Thyroid gland (tissue), 4 donors: ENCODE data around the gene TTI1. TPM values are rescaled to one million over a fixed set of nuclear protein-coding genes. Genes with fewer than 3 reads are reported as not detected.

Experiments used
- DNase-seq, 2 donors: peaks; one replicate each; pipeline ENCODE4 v3.0.0-alpha.2; 2019
- H3K27ac ChIP-seq, 3 donors: fragments of 200-600 bp; sonication (generic); 1 replicate in 2 of 3; 2 replicates in 1 of 3; pipeline ENCODE4 v1.5.1; 2016 to 2019; ENCODE audit warnings: mild to moderate bottlenecking in 1 of 3, moderate library complexity in 1 of 3
- H3K27me3 ChIP-seq: fragments of 200-600 bp; sonication (generic); one replicate; pipeline ENCODE4 v1.5.1; 2019
- H3K36me3 ChIP-seq, 2 donors: fragments of 200-600 bp; sonication (generic); one replicate each; pipeline ENCODE4 v1.5.1; 2016 to 2019
- H3K4me1 ChIP-seq, 2 donors: fragments of 200-600 bp; sonication (generic); one replicate each; pipeline ENCODE4 v1.5.1; 2017 to 2019
- H3K4me3 ChIP-seq, 3 donors: fragments of 200-600 bp; sonication (generic); replicated peaks in 1 of 3; 1 replicate in 2 of 3; 2 replicates in 1 of 3; pipeline ENCODE4 v1.5.1; 2016; ENCODE audit warnings: mild to moderate bottlenecking in 1 of 3
- H3K9me3 ChIP-seq: fragments of 200-600 bp; sonication (generic); one replicate; pipeline ENCODE4 v1.5.1; 2017
- POLR2A ChIP-seq, 2 donors: fragments of 450-650 bp; IDR thresholded peaks; one replicate each; pipeline ENCODE4 v1.6.1; 2017; ENCODE audit warnings: antibody characterized with exemption in 2 of 2, mild to moderate bottlenecking in 2 of 2, moderate library complexity in 1 of 2
- WGBS, 2 donors: methylation state at CpG; one replicate each; pipeline ENCODE4 v1.1.5; 2017; 5-methylcytosine and 5-hydroxymethylcytosine counted together
- intact Hi-C: fragments of 100-400 bp; cut with DNase I; formaldehyde crosslinking; loops from one replicate; pipeline ENCODE4 v1.15.1; 2023
- total RNA-seq, 4 donors: library from RNA; depleted of rRNA; stranded (reverse); fragments of >200 nt; gene quantifications; one replicate each; pipeline ENCODE4 v1.2.3, GENCODE V29; 2016
- TF ChIP-seq, protein P1 (sequence below), 6 experiments: fragments of 200-600 bp in 3 of 6; fragments of 450-650 bp in 3 of 6; sonication (generic) in 3 of 6; IDR thresholded peaks; one replicate each; pipeline ENCODE4 v1.5.1; 2016 to 2019; ENCODE audit warnings: antibody characterized with exemption in 6 of 6, mild to moderate bottlenecking in 2 of 6, inconsistent platforms in 1 of 6, moderate library complexity in 1 of 6

The TTI1 gene
- total RNA-seq, 4 donors from 2014 or later = 23.0 to 45.0 (median 30.1) TPM

DNA sequence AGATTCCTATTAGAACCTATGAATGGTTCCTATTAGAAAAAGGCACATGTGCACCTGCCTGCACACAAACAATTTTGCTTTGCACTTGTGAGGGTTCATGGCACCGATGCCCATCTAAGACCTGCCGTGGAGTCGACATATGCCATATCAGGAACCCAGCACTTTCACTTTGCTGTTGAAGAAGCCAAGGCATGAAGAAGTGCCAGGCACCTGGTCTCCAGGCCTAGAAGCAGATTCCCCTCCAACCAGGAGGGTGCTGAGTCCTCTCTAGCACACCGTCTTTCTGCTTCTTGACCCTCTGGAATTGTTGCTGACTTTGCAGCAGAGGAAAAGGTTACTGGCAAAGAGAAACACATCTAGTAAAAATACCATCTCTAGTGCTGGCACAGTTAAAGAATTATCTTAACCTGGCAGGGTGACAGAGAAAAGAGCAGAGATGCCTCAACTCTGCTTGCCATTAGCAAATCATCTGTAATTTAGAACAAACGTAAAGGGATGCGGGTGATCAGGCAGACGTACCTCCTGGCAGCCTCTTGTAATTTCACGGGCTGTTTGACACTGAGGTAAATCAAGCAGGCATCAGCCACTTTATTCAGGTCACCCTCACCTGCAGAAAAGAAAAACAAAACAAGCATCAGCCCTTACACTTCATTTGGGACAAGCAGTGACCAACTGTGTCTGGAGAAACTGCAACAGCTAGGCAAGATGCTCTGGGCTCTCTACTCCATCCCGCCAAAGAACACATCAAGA, 37.2 kb downstream of the TTI1 start:
- Histone ChIP-seq H3K36me3 (peaks cover 12 to 18% of the 10 kb centered on the region in 2 donors), H3K9me3 (no peaks in the 10 kb centered on the region), H3K4me1 (peaks cover 35 to 52% of the 10 kb centered on the region in 2 donors), H3K4me3 (no peak overlapping the region), H3K27me3 (no peaks in the 10 kb centered on the region), H3K27ac (peak overlapping the region; percentile 84 to 95 (median 90))
- TF ChIP-seq, protein P1, sequence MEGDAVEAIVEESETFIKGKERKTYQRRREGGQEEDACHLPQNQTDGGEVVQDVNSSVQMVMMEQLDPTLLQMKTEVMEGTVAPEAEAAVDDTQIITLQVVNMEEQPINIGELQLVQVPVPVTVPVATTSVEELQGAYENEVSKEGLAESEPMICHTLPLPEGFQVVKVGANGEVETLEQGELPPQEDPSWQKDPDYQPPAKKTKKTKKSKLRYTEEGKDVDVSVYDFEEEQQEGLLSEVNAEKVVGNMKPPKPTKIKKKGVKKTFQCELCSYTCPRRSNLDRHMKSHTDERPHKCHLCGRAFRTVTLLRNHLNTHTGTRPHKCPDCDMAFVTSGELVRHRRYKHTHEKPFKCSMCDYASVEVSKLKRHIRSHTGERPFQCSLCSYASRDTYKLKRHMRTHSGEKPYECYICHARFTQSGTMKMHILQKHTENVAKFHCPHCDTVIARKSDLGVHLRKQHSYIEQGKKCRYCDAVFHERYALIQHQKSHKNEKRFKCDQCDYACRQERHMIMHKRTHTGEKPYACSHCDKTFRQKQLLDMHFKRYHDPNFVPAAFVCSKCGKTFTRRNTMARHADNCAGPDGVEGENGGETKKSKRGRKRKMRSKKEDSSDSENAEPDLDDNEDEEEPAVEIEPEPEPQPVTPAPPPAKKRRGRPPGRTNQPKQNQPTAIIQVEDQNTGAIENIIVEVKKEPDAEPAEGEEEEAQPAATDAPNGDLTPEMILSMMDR (IDR thresholded peaks at IDR 0.05) = no peak
- peak in 1 of 2 donors; percentile 29 for TF ChIP-seq POLR2A (IDR thresholded peaks at IDR 0.05)
- intact Hi-C loops = no loop called here
- DNase-seq = peak; percentile 68 to 73
- WGBS, 2 donors = 34 to 38% methylated on average over 6 to 9 of the region's 9 CpGs

DNA sequence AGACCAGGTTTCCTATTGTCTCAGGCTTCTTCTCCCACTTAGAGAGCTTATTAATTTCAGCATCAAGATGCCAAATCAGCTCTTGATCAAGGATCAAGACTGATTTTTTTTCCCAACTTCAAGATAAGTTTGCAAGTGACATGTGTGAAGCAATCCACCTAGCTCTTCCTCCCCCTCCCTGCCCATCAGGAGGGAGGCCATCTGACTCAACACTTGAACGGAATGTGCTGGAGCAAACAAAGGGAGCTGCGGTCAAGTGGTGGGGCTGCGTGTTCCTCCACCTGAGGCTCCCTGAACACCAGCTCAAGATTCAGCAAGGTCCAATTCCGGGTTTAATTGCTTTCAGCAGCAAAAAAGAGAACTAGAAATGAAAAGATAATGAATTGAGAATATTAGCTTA, 38.7 kb downstream of the TTI1 start:
- H3K27ac ChIP-seq = peak overlapping the region; percentile 84 to 95 (median 90)
- H3K4me1 ChIP-seq = peaks cover 48 to 67% of the 10 kb centered on the region in 2 donors
- no peak overlapping the region for H3K4me3 ChIP-seq
- WGBS, 2 donors = 31 to 38% methylated on average over 4 of the region's 4 CpGs
- TF ChIP-seq POLR2A (IDR thresholded peaks at IDR 0.05) = no peak
- TF ChIP-seq, protein P1 (IDR thresholded peaks at IDR 0.05) = no peak
- H3K36me3 ChIP-seq = peaks cover 8 to 12% of the 10 kb centered on the region in 2 donors
- DNase-seq = peak; percentile 89 to 91
- H3K27me3 ChIP-seq = no peaks in the 10 kb centered on the region
- intact Hi-C loops = no loop called here
- no peaks in the 10 kb centered on the region for H3K9me3 ChIP-seq

DNA sequence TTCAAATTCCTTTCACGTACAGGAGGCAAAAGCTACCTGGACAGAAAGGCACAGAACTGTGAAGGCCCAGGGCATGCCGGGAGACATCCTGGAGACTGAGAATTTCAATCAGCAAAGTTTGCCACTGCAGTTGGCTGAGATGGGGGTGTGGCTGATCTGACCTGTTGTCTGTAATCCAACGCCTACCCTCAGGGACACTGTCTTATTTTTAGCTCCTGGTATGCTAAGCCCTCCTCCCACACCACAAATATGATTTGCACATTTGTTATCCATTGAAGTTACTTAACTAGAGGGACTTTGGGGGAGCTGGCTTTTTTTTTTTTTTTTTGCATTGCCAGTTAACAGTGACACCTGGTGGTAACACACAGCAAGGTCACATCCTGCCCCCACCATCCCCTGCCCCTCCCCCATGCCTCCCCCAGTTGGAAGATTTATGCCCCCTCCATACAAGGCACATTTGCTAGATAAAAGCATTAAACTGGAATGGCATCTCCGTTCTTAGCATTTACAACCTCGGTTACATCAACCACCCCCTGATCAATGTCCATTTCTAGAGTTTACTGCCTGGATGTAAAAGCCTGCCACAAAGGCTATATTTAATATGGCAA, 40.4 kb downstream of the TTI1 start:
- intact Hi-C loops = no loop called here
- DNase-seq = peak; percentile 29 to 46
- Histone ChIP-seq H3K27me3 (no peaks in the 10 kb centered on the region), H3K4me3 (no peak overlapping the region), H3K27ac (peak overlapping the region in 2 of 3 donors; percentile 80 to 94), H3K4me1 (peaks cover 64 to 83% of the 10 kb centered on the region in 2 donors), H3K36me3 (peaks cover 0 to 5% of the 10 kb centered on the region in 2 donors), H3K9me3 (no peaks in the 10 kb centered on the region)
- 69 to 71% methylated on average over 5 of the region's 5 CpGs for WGBS, 2 donors
- TF ChIP-seq, protein P1 (IDR thresholded peaks at IDR 0.05) = peak in 4 of 6 experiments; percentile 17 to 72 (median 38)
- no peak for TF ChIP-seq POLR2A (IDR thresholded peaks at IDR 0.05)

DNA sequence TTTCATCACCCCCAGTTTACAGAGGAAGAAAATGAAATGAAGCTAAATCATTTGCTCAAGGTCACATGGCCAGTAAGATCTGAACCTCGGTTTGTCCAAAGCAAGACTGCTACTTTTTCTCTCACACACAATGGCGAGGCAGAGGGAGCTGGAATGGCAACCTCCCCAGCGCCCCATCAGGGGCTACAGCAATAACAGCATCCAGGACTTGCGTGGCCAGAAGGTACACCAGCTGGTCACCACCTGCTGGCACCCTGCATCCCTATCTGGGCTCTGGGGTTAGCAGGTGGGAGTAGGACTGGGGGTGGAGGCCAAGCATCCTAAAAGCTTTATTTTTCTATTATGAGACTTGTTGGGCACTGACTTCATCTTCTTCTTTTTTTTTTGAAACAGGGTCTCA, 41.3 kb downstream of the TTI1 start:
- H3K4me1 ChIP-seq = peaks cover 72 to 92% of the 10 kb centered on the region in 2 donors
- H3K36me3 ChIP-seq = no peaks in the 10 kb centered on the region
- no peaks in the 10 kb centered on the region for H3K9me3 ChIP-seq
- no peak for TF ChIP-seq POLR2A (IDR thresholded peaks at IDR 0.05)
- TF ChIP-seq, protein P1 (IDR thresholded peaks at IDR 0.05) = no peak
- H3K27me3 ChIP-seq = no peaks in the 10 kb centered on the region
- intact Hi-C loops = no loop called here
- H3K4me3 ChIP-seq = no peak overlapping the region
- peak overlapping the region in 2 of 3 donors; percentile 94 for H3K27ac ChIP-seq
- WGBS, 2 donors = 93 to 100% methylated on average over 4 of the region's 4 CpGs
- no peak for DNase-seq
